ENCODE measurements around the gene PROM2. TPM values are rescaled to one million over a fixed set of nuclear protein-coding genes. Genes with fewer than 3 reads are reported as not detected.

Gene PROM2
- total RNA-seq, 1 donor from 2014 or later = 0.83 TPM

DNA sequence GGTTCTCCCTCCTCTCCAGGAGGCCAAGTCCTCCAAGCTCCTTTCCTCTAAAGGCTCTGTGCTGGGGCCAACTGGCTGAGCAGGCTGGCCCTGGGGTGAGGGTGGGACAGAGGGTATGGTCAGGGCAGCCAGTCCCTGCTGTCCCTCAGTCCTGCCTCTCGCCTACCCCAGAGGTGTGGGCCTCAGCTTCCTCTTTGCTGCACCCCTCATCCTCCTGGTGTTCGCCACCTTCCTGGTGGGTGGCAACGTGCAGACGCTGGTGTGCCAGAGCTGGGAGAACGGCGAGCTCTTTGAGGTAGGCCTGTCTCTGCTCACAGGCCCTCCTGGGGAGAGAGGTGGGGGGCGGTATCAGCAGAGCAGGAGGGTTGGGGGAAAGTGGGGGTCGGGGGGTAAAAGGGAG is 6.8 kb downstream of the PROM2 start:
- intact Hi-C loops (cut with DNase I) = no loop called here
- no peak for DNase-seq (ENCODE audit: low spot score)

DNA sequence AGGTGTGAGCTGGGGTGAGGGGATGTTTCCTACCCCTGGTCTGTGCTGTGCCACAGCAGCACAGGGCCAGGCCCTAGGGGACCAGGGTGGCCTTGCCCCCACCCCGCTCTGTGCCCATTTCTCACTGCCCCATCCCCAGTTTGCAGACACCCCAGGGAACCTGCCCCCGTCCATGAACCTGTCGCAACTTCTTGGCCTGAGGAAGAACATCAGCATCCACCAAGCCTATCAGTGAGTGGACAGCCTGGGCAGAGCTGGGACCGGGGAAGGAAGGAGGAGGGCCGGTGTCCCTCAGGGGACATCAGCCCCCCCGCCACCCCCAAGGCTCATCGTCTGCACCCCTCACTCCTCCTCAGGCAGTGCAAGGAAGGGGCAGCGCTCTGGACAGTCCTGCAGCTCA is 7.5 kb downstream of the PROM2 start:
- DNase-seq (ENCODE audit: low spot score) = no peak

DNA sequence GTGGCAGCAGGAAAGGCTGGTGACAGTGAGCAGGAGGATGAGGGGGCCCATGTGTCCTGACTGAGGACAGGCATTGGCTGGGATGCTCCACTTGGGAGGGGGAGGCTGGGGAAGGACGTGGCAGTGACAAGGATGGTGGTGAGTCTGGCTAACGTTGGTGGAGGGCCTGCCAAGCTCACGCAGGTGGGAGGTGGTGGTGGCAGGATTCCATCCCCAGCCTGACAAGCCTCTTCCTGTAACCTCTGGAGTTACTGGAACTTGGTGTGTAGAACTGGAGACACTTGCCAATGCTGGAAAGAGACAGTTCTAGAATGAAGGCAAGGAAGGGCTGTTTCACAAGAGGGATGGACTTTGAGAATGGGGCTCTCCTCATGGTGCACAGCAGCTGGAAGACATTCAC is 8.2 kb downstream of the PROM2 start:
- no peak for DNase-seq (ENCODE audit: low spot score)
- intact Hi-C loops (cut with DNase I) = no loop called here

More for the DNA sequence above, 7.5 kb downstream of the PROM2 start:
- intact Hi-C loops (cut with DNase I) = no loop called here

DNA sequence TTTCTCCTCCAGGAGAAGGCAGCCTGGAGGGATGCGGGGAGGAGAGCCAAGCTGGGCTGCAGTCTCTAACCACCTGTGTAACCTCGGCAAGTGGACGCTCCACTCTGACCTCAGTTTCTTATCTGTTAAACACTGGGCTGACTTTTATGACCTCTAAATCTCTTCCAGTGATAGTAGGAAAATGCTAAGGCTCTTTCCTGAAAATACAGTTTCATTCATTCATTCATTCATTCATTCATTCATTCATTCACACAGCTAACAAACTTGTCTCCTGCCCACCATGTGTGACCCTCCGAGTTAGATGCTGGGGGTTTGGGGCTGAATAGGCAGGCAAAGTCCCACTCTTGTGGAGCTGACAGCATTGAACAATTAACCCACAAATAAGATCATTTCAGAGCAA is 9.3 kb downstream of the PROM2 start:
- intact Hi-C loops (cut with DNase I) = no loop called here
- no peak for DNase-seq (ENCODE audit: low spot score)

DNA sequence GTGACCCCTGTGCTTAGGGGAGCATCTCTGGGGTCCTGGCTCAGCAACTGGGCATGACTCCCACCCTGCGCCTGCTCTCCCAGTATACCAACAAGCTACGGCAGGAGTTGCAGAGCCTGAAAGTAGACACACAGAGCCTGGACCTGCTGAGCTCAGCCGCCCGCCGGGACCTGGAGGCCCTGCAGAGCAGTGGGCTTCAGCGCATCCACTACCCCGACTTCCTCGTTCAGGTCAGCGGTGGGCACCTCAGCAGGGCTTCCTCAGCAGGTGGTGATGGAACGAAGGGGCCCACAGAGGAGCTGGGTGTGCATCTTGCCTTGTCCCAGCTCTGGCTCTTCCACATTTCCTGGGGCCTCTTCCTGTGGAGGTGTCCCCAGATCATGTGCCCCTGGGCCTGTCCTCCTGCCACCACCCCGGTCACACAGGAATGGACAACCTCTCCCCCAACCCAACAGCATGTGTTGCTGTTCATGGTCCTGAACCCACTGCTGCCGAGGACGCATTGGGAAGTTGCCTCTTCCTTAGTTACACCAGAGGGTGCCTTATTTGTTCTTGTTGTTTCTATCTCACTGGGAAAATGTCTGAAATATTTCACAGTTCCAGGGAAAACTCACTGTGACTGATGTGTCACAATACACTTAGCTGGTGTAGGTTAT is 10.8 kb downstream of the PROM2 start:
- intact Hi-C loops (cut with DNase I) = no loop called here
- no peak for DNase-seq (ENCODE audit: low spot score)

DNA sequence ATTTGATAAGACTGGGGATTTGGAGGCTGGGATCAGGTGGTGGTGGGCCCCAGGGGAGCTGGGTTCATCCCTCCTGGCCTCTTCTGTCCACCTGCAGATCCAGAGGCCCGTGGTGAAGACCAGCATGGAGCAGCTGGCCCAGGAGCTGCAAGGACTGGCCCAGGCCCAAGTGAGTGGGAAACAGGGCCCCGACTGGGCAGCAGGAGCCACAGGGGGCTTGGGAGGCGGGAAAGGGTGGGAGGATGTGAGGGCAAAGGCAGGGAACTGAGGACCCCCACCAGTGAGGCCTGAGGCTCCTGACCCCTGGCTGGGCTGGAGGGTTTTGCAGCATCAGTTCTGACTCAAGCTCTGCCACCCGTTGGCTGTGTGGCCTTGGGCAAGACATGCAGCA is 11.3 kb downstream of the PROM2 start:
- no peak for DNase-seq (ENCODE audit: low spot score)
- intact Hi-C loops (cut with DNase I) = no loop called here

DNA sequence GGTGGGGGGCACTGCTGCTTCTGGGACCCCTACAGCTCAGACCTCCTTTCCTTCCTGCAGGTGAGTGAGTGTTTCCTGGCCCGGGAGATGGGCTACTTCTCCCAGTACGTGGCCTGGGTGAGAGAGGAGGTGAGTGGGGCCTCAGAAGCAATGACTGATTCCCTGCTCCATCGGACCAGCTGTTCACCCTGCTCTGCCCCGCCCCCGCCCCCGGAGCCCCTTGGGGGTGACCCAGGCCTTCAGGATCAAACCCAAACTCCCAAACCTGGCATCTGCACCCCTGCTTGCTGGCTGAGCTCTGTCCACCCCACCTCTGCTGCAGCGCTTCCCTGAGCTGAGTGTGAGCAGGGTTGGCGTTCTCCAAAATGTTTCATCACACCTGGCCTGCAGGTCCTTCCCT is 13.1 kb downstream of the PROM2 start:
- intact Hi-C loops (cut with DNase I) = no loop called here
- DNase-seq (ENCODE audit: low spot score) = no peak

DNA sequence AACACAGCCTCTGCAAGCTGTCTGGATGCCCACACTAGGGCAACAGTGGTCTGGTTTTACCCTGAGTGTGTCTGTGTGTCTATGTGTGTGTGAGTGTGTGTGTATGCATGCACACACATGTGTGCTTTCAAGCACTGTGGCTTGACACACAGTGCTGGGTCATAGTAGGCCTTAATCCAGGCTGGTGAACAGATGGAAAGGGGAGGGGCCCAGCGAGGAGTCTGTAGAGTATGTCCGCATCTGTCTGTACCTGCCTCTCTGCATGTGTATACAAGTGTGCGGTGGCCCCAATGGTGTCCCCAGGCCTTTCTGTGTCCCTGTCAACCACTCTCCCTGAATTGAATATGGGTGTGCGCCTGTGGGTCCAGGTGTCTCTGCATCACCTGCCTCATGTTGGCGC is 13.6 kb downstream of the PROM2 start:
- intact Hi-C loops (cut with DNase I) = no loop called here

DNA sequence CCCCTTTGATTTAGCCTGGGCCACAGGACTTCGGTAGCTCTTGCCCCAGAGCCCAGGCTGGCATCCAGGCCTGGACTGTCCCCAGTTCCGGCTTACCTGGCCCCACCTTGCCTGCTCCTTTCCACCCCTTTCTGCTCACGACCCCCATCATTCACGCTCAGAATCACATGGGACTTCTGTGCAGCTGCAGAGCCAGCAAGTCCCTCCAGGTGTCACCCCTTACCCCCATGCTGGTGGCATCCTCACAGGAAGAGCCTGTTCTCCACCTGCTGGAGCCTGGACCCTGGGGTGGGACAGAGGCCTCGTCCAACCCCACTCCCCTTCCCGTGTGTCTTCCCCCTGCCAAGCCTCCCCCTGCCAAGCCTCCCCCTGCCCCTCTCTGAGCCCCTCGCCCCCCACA is 15.0 kb downstream of the PROM2 start:
- intact Hi-C loops (cut with DNase I) = no loop called here
- no peak for DNase-seq (ENCODE audit: low spot score)

More for the DNA sequence above, 13.6 kb downstream of the PROM2 start:
- no peak for DNase-seq (ENCODE audit: low spot score)

DNA sequence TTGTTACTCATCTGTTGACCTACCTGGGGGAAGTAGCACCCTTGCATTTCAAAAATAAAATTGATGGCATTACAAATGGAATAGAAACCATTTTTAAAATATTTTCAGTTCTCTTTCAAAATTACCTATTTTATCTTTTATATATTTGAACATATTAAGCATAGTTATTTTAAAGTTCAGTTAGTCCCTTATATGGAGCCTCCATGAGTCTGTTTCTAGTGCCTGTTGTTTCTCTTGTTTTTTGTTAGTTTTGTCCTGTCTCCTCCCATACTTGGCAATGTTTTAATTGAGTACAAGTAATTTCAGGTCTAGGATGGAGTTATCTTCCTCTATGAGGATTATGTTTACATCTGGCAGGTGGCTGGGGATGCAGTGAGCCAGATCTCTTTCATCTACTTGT is 17.0 kb downstream of the PROM2 start:
- intact Hi-C loops (cut with DNase I) = no loop called here
- no peak for DNase-seq (ENCODE audit: low spot score)

DNA sequence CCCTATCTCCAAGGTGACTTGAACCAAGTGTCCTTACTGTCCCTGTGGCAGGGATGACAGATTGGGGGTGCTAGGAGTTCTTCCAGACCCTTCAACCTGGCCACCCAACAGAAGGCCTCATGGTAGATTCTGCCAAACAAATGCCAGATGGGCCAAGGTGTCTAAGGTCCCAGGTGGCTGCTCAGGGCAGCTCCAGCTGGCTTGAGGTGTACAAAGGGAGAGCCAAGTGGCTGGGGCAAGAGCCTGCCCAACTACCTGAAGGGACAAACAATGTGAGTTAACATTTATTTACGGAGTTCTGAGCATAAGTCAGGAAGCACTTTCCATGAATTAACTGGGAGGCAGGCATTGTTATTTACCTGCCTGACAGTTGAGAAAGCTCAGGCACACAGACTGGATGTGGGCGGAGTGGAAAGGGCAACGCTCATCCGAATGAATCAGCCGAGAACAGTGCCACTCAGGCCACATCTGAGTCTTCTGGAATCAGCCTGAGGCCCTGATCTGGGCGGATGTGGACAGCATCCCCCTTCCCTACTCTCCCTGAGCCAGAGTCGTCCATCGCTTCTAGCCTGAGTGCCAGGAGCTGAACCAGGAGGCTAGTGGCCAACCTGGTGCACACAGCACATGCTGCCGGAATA is 18.5 kb downstream of the PROM2 start:
- DNase-seq (ENCODE audit: low spot score) = no peak
- intact Hi-C loops (cut with DNase I) = no loop called here

DNA sequence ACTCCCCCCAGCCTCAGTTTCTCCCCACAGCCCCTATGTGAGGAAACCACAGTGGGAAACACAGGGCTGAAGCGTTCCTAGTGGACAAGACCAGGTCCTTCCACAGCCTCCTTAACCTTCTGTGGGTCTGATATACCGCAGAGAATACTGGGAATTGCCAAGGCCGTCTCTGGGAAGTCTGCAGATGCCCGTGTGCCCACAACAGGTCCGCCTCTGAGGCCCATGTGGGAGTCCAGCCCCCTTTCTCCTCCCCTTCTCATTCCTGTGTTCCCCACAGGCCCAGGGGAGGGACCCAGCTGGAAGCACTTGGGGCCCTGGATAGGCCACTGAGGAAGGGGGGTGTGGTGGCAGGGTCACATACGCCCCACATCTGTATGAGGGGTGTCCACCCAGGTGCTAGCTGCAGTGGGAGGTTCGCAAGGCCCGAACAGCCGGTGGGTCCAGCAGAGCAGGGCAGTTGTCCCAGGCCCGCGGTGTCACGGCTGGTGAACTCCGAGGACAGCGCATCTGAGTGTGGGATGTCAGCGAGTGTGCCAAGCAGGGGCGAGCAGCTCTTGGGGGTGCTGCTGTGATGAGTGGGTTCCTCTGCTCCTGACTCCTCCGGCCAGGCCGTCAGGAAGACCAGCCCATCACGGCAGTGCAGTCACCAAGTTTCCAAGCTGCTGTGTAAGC is 20.5 kb downstream of the PROM2 start:
- intact Hi-C loops (cut with DNase I) = no loop called here
- DNase-seq (ENCODE audit: low spot score) = no peak

DNA sequence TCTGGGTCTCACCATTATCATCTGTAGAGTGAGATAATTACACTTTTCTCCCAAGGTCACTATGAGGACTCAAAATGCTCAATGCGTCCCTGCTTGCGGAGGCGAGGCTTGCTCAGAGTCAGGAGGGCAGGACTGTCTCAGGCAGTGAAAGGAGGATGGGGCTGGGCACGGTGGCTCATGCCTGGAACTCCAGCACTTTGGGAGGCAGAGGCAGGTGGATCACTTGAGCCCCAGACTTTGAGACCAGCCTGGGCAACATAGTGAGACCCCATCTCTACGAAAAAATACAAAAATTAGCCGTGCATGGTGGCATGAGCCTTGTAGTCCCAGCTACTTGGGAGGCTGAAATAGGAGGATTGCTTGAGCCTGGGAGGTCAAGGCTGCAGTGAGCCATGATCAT is 21.1 kb downstream of the PROM2 start:
- no peak for DNase-seq (ENCODE audit: low spot score)
- intact Hi-C loops (cut with DNase I) = no loop called here

DNA sequence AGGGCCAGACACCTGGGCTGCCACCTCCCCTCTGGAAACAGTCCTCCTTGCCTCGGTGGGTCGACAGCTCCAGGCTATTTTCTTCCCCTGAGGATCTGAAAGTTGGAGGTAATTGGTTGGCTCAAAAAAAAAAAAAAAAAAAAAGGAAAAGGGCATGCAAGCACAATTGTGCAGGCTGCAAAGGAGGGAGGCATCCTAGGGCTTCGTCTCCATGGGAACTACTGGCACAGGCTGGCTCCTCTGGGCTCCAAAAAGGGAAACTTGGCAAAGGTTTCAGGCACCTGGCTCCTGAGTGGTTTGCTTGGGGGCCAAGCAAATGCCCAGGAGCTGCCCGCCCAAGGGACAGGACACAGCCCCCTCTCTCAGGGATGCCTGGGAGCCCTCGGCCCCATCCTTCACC is 21.8 kb downstream of the PROM2 start:
- intact Hi-C loops (cut with DNase I) = no loop called here
- DNase-seq (ENCODE audit: low spot score) = no peak

DNA sequence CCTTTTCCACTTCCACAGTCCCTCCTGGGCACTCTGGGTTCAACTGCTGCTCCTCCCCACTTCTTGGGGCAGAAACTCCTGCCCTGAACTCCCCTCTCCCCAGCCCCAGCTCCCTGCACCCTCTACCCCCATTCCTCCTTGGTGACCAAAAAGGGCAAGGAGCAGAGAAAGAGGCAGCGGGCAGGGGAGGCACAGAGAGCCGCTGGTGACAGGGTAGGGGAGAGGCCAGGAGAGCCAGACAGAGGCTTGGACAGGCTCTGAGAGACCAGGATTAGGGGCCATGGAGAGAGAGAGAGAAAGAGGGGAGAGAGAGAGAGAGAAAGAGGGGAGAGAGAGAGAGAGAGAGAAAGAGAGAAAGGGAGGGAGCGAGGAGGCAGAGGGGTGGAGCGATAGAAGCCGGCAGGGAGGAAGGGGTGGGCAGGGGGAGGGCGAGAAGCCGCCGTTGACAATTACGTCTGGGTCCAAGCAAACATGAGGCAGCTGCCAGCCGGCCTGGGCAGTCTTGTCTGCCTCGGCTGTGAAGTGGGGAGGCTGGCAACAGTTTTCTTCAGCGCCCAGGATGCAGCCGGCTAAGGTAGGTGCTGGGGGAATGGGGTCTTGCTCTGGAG is 22.7 kb downstream of the PROM2 start, which contains the start of gene KCNIP3:
TSS of gene KCNIP3 (plus strand) at position 468 of the 608 bp plus-strand sequence. CDS start at position 560, 92 bp downstream.
- intact Hi-C loops (cut with DNase I) = no loop called here
- DNase-seq (ENCODE audit: low spot score) = no peak

DNA sequence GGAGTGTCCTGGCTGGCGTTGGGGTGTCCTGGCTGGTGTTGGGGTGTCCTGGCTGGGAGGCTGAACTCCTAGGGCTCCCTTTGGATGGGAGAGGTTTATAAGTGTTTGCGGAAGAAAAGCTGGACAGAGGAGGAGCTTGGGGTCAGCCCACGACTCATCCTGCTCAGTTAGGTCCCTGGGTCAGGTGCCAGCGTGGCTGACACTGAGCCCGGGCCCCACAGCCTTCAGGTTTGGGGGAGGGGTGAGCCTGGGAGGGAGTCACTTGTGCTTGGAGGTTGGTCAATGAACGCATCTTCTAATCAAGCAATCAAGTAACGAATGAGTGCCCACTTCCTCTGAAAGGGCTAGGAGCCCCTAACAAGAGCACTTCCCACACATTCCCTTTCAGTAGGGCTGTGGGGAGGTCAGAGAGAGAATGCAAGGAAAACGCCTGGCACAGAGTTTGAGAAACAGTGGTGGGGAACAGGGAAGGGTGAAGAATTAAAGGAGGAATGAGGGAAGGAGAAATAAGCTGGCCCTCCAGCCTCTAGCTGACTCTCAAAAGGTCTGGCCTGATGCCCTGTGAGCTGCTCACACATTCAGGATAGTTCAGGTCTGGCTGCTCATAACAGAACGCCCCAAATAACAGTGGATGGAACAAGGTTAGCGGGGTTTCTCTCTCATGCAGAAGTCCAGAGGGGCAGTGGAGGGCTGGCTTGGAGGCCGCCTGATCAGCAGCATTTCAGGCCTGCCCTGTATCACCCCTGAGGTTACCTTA is 23.6 kb downstream of the PROM2 start:
- DNase-seq (ENCODE audit: low spot score) = no peak
- intact Hi-C loops (cut with DNase I) = no loop called here

DNA sequence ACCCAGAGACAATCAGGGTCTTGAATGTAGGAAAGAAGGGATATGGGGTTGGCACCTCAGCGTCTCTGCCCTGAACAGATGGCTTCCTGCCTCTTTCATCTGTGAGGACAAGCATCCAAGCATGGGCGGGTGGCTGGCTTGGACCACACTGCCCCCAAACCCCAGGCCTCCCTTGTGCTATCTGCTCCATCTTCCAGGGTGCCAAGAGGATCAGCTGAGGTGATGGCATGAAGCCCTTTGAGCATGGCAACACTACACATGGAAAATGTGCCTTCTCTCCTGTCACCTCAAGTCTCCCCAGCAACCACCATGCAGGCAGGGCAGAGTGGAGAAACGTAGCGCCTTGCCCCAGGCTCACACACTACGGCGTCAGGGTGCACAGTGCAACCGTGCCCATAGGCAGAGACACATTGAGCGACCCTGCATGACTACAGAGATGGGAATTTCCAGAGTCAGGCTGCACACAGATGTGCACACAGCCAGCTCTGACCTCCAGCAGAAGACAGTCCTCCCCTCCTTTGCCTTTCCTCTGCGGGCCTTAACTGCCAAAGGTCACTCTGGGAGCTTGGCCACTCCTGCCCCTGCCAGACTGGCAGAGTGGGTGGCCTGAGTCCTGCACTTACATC is 24.4 kb downstream of the PROM2 start:
- intact Hi-C loops (cut with DNase I) = no loop called here
- DNase-seq (ENCODE audit: low spot score) = no peak

DNA sequence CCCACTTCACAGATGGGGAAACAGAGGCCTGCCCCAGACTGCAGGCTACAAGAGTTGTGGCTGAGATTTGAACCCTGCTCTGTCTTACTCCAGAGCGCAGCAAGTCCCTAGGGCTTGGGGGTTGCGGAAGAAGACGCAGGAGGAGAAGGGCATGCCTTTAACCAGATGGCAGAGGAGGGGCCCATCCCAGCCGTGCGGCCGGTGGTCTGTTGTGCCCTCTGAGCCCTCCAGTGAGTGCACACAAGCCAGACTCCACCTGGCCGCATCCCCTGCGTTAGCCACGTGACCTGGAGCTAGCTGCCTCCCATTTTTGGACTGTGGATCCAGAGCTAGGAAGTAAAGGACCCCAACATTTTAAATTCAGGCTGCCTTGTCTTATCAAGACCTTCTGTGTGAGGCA is 25.7 kb downstream of the PROM2 start:
- DNase-seq (ENCODE audit: low spot score) = no peak
- intact Hi-C loops (cut with DNase I) = no loop called here

DNA sequence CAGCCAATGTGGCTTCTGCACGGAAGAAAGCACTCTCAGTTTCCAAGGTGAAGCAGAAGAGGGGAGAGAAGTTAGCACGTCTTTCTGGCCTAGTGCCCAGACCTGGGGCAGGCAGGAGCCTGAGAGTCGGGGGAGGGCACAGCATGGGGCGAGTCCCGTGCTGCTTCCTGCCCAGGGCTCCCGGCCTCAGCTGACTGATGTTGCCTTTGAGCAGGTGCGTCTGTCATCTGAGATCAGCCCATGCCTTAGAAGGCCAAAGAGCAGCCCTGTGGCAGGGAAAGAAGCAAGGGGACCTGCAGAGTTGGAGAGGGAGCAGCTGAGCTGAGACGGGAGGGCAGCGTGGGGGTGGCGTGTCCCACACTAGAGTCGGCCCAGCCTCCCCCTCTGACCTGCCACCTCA is 26.2 kb downstream of the PROM2 start:
- intact Hi-C loops (cut with DNase I) = no loop called here
- DNase-seq (ENCODE audit: low spot score) = no peak

DNA sequence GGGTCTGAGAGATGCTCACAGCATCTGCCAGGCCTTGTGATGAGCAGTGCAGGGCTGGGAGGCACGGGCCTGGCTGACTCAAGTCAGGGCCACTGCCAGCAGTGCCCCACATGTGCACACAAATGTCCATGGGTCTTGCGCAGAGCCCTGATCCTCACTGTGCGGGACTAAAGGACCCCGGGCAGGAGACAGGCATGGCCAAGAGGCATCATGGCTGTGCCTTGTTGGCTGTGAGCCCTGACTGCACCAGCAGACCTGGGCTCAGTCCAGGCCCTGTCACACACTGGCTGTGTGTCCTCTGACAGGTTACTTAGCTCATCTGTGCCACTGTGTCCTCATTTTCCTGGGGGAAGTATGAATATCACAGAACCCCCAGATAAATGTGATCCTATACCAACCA is 26.9 kb downstream of the PROM2 start:
- DNase-seq (ENCODE audit: low spot score) = no peak
- intact Hi-C loops (cut with DNase I) = no loop called here
